Osteoblast (primary cell): ENCODE data around the gene OSBPL5. TPM values are rescaled to one million over a fixed set of nuclear protein-coding genes. Genes with fewer than 3 reads are reported as not detected.

Experiments used
- DNase-seq: peaks from one replicate; pipeline ENCODE4 v3.0.0; 2011; ENCODE audit warnings: low spot score, mixed read lengths; ENCODE audit not compliant: insufficient read length; ENCODE audit errors: missing footprints
- H2AFZ ChIP-seq: 2 replicates; pipeline ENCODE4 v1.6.0; 2011; ENCODE audit warnings: mild to moderate bottlenecking, low read length
- H3K27ac ChIP-seq: 2 replicates; pipeline ENCODE4 v1.5.1; 2011; ENCODE audit warnings: mild to moderate bottlenecking, low read depth, low read length, moderate library complexity
- H3K27me3 ChIP-seq: 2 replicates; pipeline ENCODE4 v1.6.0; 2012; ENCODE audit warnings: mild to moderate bottlenecking, control low read depth, inconsistent platforms, low read length, moderate library complexity; ENCODE audit not compliant: insufficient read depth
- H3K36me3 ChIP-seq: 2 replicates; pipeline ENCODE4 v1.5.1; 2011; ENCODE audit warnings: mild to moderate bottlenecking, low read length, control low read depth, moderate library complexity; ENCODE audit not compliant: insufficient read depth
- H3K4me1 ChIP-seq: 2 replicates; pipeline ENCODE4 v1.5.1; 2011; ENCODE audit warnings: mild to moderate bottlenecking, low read length, control low read depth, moderate library complexity; ENCODE audit not compliant: insufficient read depth
- H3K4me2 ChIP-seq: 2 replicates; pipeline ENCODE4 v1.6.0; 2011; ENCODE audit warnings: mild to moderate bottlenecking, low read length; ENCODE audit not compliant: insufficient read depth
- H3K4me3 ChIP-seq: fragments of 200-600 bp; sonication (generic); 3 replicates; pipeline ENCODE4 v1.5.1; 2012; ENCODE audit warnings: mild to moderate bottlenecking, low read length, inconsistent platforms; ENCODE audit not compliant: insufficient read depth
- H3K79me2 ChIP-seq: 2 replicates; pipeline ENCODE4 v1.6.0; 2012; ENCODE audit warnings: mild to moderate bottlenecking, low read length, control low read depth, inconsistent platforms; ENCODE audit not compliant: insufficient read depth
- H3K9me3 ChIP-seq: 2 replicates; pipeline ENCODE4 v1.5.1; 2011; ENCODE audit warnings: low read depth, low read length, control low read depth
- H4K20me1 ChIP-seq: 2 replicates; pipeline ENCODE4 v1.6.0; 2012; ENCODE audit warnings: mild to moderate bottlenecking, low read length, control low read depth; ENCODE audit not compliant: insufficient read depth
- CTCF ChIP-seq: IDR thresholded peaks from 2 replicates; pipeline ENCODE4 v1.5.1; 2011; ENCODE audit warnings: mild to moderate bottlenecking, low read depth, low read length, moderate library complexity; ENCODE audit errors: extremely low read depth
- total RNA-seq: library from RNA; depleted of rRNA; stranded (reverse); fragments of >200 nt; gene quantifications from 2 replicates; pipeline ENCODE4 v1.2.3, GENCODE V29; 2012

The OSBPL5 gene
- total RNA-seq, 1 donor, result 49.9 TPM

DNA sequence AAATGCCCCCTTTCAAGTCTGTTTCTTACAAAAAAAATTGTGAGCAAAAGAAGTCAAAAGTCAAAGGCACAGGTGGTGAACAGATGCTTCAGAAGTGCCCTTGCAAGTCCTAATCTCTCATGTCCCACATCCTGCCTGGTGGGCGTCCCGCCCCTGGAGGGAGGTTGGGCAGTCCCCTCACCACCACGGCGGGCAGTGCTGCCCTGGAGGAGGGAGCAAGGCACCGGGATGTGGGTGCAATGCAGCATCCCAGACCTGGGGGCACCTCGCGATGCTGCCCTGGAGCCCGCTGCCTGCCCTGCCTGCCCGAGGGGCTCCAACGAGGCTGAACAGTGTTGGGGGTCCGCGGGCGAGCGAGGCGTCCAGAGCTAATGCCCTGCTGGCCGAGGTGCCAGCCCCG lies 37.6 kb upstream of the OSBPL5 start:
- Histone ChIP-seq H3K4me2 (no peak overlapping the region), H3K79me2 (no peaks in the 10 kb centered on the region), H3K36me3 (no peaks in the 10 kb centered on the region), H2AFZ (no peak overlapping the region), H3K4me1 (no peaks in the 10 kb centered on the region), H4K20me1 (no peaks in the 10 kb centered on the region), H3K4me3 (no peak overlapping the region), H3K27ac (no peak overlapping the region), H3K9me3 (no peaks in the 10 kb centered on the region), H3K27me3 (peaks cover 43% of the 10 kb centered on the region)
- no peak for TF ChIP-seq CTCF
- DNase-seq, result peak; percentile 77

DNA sequence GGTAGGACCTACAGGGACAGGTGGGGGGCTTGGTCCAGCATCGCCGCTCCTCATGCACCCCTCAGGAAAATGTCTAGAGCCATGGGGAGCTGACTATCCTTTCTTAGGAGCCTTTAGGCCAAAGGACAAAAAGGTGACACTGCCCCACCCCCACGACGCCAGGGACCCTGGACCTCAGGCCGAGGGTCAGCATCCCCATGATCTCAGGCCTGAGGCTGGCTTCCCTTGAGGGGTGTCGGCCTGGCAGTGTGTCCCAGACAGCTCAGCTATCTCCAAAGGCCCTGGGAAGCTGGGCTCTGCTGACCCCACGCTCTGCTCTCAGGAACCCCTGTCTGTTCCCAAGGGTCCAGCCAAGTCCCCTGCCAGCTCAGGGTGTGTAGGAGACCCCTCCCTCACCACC lies 37.2 kb upstream of the OSBPL5 start:
- Histone ChIP-seq H3K9me3 (no peaks in the 10 kb centered on the region), H3K27me3 (peaks cover 42% of the 10 kb centered on the region), H3K4me1 (no peaks in the 10 kb centered on the region), H3K79me2 (no peaks in the 10 kb centered on the region), H3K4me3 (no peak overlapping the region), H3K36me3 (no peaks in the 10 kb centered on the region), H3K4me2 (no peak overlapping the region), H3K27ac (no peak overlapping the region), H4K20me1 (no peaks in the 10 kb centered on the region), H2AFZ (no peak overlapping the region)
- no peak for TF ChIP-seq CTCF
- DNase-seq, result peak; percentile 49

- peaks cover 40% of the 10 kb centered on the region for H3K27me3 ChIP-seq
- TF ChIP-seq CTCF, result no peak
These were observed 36.6 kb upstream of the OSBPL5 start for GRCh38 chr11:3201677-3202181.

DNA sequence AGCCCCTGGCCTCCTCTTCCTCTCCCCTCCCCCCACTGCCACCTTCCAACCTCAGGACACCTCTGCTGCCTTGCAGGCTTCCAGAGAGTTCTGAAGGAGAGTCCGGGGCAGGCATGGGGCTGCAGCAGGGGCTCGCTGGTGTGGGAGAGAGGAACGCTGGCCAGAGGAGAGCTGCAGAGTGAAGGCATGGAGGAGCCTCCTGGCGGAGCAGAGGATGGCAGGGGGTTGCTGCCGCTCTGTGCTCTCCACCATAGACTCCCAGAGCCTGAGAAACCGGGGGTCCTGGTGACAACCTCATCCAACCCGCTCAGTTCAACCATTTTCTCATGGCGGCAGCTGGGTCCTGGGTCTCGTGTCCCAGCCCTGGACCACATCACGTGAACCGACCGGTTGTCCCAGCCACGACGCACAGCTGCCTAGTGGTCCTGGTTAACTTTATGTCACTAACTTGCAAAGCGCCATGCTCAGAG lies 36.0 kb upstream of the OSBPL5 start:
- Histone ChIP-seq H3K27ac (no peak overlapping the region), H3K4me1 (no peaks in the 10 kb centered on the region), H3K79me2 (no peaks in the 10 kb centered on the region), H3K27me3 (peaks cover 40% of the 10 kb centered on the region), H4K20me1 (no peaks in the 10 kb centered on the region), H3K4me2 (no peak overlapping the region), H2AFZ (no peak overlapping the region), H3K36me3 (no peaks in the 10 kb centered on the region), H3K9me3 (no peaks in the 10 kb centered on the region), H3K4me3 (no peak overlapping the region)
- DNase-seq, result peak; percentile 76
- TF ChIP-seq CTCF, result no peak

More at GRCh38 chr11:3201677-3202181, 36.6 kb upstream of the OSBPL5 start:
- peak; percentile 34 for DNase-seq
- H3K79me2 ChIP-seq, result no peaks in the 10 kb centered on the region
- H4K20me1 ChIP-seq, result no peaks in the 10 kb centered on the region
- no peaks in the 10 kb centered on the region for H3K4me1 ChIP-seq
- H3K36me3 ChIP-seq, result no peaks in the 10 kb centered on the region
- no peaks in the 10 kb centered on the region for H3K9me3 ChIP-seq
- H3K27ac ChIP-seq, result no peak overlapping the region
- no peak overlapping the region for H3K4me3 ChIP-seq
- H2AFZ ChIP-seq, result no peak overlapping the region
- no peak overlapping the region for H3K4me2 ChIP-seq
